AG09319 (cell line): ENCODE measurements around the gene F8.

ENCODE experiments used
- DNase-seq: peaks from one replicate; pipeline ENCODE4 v3.0.0-alpha.2; 2010; ENCODE audit warnings: low read depth; ENCODE audit errors: extremely low read depth
- CTCF ChIP-seq: IDR thresholded peaks from 2 replicates; pipeline ENCODE4 v1.5.1; 2011; ENCODE audit warnings: low read depth, mild to moderate bottlenecking, inconsistent platforms, low read length, moderate library complexity

F8 gene

DNA sequence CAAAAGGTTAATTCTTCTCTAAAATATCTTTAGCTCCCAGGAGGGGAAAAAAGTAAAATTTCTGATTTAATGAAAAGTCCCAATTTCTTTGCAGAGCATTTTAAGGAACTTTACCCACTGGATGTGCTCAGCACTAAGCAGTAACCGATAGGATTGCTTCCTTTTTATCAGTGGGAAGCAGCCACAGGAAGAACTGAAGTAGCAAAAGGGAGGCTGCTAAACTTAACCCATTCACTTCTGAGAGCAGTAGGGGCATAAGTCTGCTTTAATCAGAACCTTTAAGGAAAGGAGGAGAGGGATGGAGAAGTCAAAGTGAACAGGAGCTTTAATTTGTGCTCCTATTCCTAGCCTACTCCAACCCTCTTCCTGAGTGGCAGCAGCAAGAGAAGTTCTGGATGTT lies at the start of gene F8:
Gene F8 (minus strand): TSS at position 139 of the 400 bp plus-strand sequence. CDS start 171 bp downstream, outside the sequence.
- TF ChIP-seq CTCF = no peak
- DNase-seq = no peak

GRCh38 chrX:155071694-155072280 lies 49.3 kb upstream of the F8 start:
- TF ChIP-seq CTCF = no peak
- no peak for DNase-seq

GRCh38 chrX:155070975-155071693 lies 48.6 kb upstream of the F8 start, which contains the start of the genes BRCC3, CMC4 and MTCP1:
TSS of gene BRCC3 (plus strand) at chrX:155071508. CDS start at chrX:155071528, 20 bp downstream.
TSS of gene CMC4 (minus strand) at chrX:155071136. CDS start at chrX:155064023, 7,113 bp downstream.
TSS of gene MTCP1 (minus strand) at chrX:155071136. CDS start at chrX:155066010, 5,126 bp downstream.
- no peak for TF ChIP-seq CTCF
- peak; percentile 48 for DNase-seq

DNA sequence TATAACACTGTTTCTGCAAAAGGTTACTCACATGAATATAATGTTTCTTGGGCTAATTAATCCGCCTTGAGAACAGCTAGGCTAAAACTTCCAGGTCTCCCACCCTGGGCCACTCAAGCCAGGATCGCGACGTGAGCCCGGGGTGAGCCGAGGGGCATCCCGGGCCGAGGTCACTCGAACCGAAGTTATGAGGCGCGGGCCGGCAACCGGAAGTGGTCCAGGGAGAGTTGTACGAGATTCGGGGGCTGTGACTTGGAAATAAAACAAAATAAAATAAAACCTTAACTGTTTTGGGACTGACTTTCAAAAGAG lies 48.1 kb upstream of the F8 start:
- TF ChIP-seq CTCF = no peak
- no peak for DNase-seq

- no peak for DNase-seq
- TF ChIP-seq CTCF = no peak
These were observed 47.5 kb upstream of the F8 start for GRCh38 chrX:155070038-155070437.

DNA sequence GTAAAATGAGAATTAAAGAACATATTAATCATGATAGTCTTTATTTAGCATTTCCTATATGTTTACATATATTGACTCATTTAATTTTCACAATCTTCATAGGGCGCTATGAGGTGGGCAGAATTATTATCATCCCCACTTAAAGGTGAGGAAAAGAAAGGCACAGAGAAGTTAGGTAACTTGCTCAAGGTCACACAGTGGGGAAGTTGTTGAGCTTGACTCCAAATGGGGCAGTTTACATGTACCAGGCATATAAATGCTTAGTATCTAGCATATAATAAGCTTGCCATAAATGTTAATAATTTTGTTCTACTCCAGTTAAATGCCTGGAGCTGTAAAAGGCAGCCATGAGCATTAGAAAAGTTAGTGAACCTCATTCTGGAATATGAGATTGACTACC lies 46.9 kb upstream of the F8 start:
- no peak for TF ChIP-seq CTCF
- no peak for DNase-seq

DNA sequence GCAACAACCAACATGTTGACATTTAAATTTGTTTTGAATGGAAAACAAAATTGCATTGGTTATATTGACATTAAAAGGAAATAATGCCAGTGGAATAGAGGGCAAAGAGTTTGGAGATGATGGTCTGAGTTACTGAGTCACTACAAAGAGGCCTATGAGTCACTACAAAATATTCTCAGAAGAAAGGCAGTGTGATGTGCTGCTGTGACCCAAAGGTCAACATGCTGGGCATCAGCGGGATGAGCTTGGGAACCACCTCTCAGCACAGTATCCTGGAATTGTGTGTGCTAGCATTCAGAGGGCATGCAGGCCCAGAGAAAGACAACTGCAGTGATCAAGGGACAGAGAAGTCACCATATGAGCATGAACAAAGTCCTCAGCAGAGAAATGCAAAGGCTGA lies 45.6 kb upstream of the F8 start:
- TF ChIP-seq CTCF = no peak

More for the DNA sequence above, 45.6 kb upstream of the F8 start:
- no peak for DNase-seq
